Endothelial cell of umbilical vein (primary cell): ENCODE data around the gene MBOAT1.

Experiments used
- CTCF ChIP-seq, 2 donors: IDR thresholded peaks; 1 replicate in 1 of 2; 2 replicates in 1 of 2; pipeline ENCODE4 v1.5.1; 2011; ENCODE audit warnings: low read length in 2 of 2, mild to moderate bottlenecking in 2 of 2, moderate library complexity in 2 of 2, control low read depth in 1 of 2, inconsistent platforms in 1 of 2, low read depth in 1 of 2; ENCODE audit not compliant: insufficient read depth in 1 of 2; ENCODE audit errors: extremely low read depth in 1 of 2
- TF ChIP-seq, protein P1 (sequence below): IDR thresholded peaks from 2 replicates; pipeline ENCODE4 v1.6.1; 2011; ENCODE audit not compliant: insufficient read depth, insufficient read length

GRCh38 chr6:20147469-20147868, 64.8 kb downstream of the MBOAT1 start:
- no peak for TF ChIP-seq CTCF (IDR thresholded peaks at IDR 0.05; ENCODE audit: extremely low read depth in 1 of 2, insufficient read depth in 1 of 2, low read depth in 1 of 2, low read length in 2 of 2)
- TF ChIP-seq, protein P1, sequence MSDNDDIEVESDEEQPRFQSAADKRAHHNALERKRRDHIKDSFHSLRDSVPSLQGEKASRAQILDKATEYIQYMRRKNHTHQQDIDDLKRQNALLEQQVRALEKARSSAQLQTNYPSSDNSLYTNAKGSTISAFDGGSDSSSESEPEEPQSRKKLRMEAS, result no peak
